GM19240 (cell line): ENCODE measurements around the gene DCPS.
"Not testable (repeated sequence)": the region's sequence is repeated elsewhere in the genome, so short reads cannot be mapped to it uniquely, and the experiment has no call there.

Source experiments
- DNase-seq: peaks from one replicate; pipeline ENCODE4 v3.0.0; 2011; ENCODE audit warnings: low spot score; ENCODE audit not compliant: insufficient read length

DCPS gene

DNA sequence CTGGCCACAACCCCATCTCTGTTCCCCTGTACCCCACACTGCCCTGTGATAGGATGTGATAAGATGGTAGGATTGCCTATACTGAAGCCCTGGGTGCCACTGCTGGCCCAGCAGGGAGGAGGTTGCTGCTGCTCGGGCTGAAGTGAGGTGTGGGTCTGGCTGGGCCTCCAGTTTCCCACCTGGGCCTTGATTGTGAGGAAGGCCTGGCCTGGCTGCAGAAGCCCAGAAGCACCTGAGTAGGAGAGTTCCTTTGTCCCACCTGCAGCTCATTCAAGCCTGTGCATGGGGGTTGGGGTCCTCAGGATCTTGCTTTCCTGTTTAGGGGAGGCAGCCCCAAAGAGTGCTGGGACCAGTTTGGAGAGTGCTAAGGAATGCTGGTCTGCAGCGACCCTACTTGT lies 54.9 kb downstream of the DCPS start:
- DNase-seq = no peak

DNA sequence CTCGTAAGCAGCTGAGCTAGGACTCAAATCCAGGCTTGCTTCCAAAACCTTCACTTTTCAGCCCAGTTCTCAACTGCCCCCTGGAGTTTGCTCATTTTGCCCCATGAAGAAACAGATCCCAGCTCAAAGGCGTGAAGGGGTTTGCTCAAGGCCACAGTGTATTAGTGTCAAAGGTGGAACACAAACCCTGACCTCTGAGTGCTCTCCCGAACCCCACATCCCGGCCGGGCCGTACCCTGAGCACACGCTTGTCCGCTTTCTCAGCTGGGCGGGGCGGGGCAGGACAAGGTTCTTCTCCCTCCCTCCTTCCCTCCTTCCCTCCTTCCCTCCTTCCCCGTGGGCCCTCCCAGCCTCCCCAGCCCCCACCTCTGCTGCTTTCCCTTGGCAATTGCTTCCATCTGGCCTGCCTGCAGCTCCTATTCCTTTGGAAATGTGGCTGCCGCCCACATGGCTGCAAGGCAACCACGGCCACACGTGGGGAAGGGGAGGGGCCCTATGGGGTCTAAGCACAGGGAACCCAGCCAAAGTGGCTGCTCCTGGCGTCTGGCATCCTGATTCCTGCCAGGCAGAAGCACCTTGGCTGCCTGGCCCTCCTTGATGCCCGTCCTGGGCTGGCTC lies 55.7 kb downstream of the DCPS start:
- DNase-seq = no peak

DNA sequence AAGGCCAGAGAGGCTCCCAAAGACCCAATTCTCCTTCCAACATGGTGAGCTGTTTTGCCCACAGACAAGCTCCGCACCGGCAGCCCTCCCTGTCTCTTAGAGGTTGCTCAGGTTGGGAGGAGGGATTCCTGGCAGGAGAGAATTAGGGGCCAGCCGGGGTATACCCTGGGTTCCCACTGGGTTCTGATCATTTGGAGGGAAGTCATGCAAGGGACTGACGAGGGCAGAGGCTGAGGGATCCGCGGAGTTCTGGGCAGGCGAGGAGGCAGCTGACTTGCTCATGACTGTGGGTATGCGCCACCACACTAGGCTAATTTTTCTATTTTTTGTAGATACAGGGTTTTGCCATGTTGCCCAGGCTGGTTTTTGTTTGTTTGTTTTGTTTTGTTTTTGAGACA lies 56.2 kb downstream of the DCPS start:
- DNase-seq = no peak

DNA sequence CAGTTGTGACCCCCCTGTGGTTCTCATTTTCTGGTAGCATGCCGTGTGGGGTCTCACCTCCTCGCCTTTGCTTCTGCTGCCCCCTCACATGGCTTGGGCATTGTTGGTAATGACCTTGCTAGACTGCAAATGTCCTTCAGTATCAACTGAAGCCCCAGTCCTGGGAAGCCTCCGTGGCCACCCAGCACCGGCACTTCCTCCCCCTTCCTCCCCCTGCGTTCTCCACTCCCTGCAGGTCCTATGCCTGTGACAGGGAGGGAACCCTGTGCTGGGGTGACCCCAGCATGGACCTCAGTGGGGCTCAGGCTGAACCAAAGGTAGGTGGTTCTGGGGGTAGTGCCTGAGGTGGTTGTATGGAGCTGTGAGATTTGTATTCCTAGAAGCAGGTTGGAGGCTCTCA lies 57.5 kb downstream of the DCPS start:
- DNase-seq = no peak

DNA sequence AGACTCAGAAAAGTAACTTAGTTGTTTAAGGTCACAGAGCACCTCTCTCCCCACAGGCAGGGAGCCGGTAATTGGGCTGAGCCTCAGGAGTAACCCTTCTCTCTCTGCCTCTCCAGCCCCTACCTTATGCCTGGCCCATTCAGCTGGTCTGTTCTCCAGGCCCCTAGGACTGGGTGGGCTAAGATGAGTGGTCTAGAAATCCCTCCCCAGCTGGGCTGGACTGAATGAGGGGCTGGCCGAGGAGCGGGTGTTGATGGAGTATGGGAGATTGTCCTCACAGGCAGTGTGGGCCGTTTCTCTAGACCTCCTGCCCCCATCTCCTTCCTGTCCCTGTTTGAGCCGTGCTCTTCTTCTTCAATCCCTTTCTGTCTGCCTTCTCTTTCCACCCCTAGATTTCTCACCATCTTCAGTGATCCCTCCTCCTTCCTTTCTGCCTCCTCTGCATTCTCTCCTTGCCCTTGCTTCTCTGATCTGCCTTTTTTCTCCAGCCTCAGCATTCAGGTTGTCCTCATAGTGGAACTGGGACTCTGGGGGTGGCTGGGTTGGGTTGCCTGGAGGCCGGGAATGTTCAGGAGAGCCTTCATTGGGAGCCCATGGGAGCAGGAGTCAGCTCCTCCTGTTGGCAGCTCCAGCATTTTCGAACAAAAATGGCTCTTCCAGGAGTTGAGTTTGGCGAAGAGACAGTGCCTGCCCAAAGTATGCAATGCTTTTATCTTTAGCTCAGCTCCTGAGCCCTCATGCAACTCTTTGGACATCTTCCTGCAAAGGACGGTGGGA lies 59.2 kb downstream of the DCPS start:
- DNase-seq = no peak

DNA sequence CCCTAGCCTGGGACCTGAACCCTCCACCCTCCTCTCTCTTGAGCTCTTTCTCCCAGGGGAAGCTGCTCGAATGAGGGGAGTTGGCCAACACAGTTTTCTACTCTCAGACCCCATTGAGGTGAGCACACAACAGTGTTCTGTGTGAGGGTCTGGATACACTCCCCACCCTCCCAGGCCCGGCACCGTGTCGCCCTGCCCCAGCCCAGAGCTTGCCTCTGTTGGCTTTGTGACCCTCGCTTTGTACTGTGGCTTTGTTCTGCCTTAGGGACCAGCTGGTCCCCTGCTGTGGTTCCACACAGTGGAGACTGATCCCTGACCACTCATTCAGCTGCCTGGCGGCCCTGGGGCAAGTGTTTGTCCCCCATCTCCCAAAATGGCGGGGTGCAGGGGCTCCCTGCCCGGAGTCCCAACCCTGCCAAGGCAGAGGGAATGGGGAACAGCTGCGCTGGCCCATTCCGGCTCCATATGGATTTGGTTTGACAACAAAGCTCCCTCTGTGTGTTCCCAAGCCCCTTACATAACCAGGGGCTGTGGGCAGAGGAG lies 59.9 kb downstream of the DCPS start:
- no peak for DNase-seq

DNA sequence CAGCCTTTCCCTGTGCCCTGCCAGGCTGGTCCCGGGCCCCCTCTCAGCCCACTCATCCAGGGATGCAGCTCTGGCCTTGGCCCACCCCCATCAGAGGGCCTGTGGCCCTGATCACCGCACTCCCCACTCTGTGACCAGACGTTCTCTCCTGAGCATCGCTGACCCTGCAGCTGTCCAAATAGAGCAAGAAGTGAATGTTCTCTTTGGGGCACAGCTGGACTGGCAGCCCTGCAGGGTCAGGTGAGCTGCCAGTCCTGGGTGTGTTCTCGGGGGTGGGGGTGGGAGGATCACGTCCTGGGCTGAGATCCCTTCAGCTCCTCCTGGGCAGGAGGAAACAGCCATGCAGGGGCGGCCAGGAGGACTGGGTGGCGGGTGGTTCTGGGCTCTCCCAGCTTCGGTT lies 60.9 kb downstream of the DCPS start:
- not testable (repeated sequence) for DNase-seq

DNA sequence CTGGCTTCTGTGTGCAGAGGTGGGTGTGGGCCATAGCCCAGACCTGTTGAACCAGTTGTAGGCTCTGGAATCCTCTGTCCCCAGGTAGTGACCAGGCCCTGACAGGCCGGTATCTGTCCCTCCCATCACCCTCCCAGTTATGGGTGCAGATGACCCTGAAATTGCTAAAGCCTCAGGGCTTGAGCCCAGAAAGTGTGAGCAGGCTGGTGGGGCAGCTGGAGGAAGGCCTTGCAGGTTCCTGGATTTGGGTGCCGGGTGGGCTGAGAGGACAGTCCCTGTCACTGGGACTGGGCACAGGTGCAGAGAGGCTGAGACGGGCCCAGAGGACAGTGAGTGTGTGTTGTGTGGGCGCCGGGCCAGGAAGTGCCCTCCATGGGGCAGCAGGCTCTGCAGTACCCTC lies 61.6 kb downstream of the DCPS start:
- DNase-seq = not testable (repeated sequence)

DNA sequence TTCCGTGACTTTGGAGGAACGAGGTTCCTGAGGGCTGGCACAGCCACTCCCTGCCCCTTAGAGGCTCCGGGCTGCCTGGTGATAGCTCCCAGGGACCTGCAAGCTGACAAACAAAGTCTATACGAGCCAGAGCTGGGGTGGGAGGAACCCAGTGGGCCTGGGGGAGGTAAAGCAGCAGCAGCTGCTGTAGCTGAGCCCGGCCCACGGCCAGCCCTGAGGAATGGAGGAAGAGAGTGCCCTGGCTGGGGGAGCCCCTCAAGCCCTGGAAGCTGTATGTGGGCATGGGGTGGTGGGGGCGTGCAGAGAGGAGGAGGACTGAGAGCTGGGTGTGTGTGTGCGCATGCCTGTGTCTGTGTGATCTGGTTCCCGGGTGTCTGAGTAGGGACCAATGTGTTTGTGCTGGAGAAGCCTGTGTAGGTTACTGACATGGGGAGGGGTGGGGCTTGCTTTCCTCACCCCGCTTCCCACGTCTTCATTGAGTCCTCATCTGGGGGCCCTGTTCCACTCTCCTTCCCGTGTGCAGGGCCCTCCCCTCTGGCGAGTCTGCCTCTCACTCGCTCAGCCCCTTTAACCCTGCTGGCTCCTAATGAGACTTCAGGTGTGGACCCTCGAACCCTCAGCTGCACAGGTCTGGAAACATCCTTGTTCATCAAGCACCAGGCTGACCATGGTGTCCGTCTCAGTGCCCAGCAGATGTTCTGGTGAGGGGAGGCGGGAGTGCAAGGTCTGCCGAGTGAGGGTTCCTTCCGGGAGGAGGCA lies 62.4 kb downstream of the DCPS start:
- no peak for DNase-seq

DNA sequence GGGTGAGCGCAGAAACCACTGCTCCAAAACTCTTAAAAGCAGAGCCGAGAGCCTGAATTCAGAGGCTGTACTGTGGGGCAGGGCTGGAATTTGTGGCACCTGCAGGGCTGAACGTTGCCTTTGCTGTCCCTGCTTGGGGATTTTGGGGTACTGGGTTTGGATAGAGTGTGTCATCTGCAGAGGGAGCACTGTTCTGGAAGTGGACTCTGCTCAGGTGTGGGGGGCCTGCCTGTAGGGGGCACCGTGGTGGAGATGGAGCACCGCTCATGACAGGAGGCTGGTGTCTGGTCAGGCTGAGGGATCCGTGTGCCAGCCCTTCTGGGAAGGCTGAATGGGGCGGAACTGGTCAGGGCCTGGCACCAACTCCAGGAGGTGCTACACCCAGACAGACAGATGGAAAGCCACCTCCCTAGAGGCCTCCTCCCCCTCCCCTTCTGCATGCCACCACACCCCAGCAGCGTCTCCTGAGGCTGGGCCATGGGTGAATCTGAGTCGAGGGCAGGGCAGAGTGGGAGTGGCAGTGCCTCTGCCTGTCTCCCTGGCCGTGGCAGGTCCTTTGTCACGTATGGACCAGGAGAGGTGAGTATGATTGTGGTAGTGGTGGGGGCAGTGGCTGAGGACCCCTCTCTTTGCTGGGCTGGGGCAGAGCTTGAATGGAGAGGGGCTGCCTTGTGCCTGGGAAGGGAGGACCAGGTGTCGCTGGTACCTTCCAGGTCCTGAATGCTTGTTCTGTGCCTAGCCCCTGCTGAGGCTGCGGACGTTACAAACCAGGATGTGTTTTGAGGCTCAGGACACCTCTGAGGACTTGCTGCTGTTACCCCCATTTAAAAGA lies 63.2 kb downstream of the DCPS start:
- not testable (repeated sequence) for DNase-seq

DNA sequence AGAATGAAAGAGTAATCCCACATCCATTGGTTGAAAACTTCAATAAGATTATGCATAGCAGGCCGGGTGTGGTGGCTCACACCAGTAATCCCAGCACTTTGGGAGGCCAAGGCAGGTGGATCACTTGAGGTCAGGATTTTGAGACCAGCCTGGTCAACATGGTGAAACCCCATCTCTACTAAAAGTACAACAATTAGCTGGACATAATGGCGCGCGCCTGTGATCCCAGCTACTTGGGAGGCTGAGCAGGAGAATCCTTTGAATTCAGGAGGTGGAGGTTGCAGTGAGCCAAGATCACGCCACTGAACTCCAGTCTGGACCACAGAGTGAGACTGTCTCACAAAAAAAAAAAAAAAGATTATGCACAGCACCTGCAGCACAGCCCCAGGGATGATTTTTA lies 63.9 kb downstream of the DCPS start:
- DNase-seq = not testable (repeated sequence)

DNA sequence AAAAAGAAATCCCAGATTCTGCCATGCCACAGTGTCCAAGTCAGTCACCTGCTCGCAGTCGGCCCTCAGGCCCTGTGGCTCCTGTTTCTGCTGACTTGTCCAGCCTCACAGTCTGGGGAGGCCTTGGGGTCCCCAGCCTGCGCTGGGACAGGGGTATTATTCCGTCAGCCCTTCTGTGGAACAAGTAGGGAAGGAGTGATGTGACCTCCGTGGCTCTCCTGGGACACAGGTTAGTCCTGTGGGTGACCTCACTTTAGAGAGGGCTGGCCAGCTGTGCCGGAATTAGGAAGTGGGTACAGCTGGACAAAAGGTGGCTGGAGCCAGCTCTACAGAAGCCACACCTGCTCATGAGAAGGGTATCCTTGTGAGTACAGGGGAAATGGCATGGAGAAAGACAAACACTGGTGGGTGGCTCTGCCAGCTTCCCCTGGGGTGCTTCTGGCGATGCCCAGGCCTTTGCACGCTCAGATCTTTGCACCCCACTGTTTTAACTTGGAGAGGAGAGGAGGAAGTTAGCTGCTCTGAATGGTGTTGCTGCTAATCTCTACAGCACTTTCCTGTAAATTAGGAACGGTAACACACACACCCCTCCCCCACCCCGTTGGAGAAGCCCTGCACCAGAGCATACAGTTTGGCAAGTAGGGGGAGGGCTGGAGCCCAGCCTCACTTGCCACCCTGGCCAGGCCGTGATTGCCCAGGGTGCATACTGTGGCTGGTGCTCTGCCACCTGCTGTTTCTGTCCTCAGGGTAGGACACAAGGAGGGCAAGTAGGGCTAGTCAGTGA lies 64.7 kb downstream of the DCPS start:
- DNase-seq = not testable (repeated sequence)

DNA sequence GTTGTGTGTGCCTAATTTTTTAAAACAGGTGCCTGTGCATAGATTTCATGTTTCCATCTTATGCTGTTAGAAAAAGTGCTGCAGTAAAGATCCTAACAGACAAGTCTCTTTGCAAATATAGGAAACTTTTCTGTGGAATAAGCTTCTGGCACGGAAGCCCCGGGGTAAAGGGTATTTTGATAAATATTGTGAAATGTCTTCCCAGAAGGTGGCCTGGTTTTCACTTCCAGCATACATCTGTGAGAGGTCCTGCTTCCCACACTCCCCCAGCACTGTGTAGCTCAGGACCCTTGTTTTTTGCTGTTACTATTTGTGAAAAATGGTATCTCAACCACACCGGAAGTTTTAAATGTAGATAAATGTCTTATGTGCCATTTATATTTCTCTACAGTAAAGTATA lies 66.2 kb downstream of the DCPS start:
- DNase-seq = no peak

DNA sequence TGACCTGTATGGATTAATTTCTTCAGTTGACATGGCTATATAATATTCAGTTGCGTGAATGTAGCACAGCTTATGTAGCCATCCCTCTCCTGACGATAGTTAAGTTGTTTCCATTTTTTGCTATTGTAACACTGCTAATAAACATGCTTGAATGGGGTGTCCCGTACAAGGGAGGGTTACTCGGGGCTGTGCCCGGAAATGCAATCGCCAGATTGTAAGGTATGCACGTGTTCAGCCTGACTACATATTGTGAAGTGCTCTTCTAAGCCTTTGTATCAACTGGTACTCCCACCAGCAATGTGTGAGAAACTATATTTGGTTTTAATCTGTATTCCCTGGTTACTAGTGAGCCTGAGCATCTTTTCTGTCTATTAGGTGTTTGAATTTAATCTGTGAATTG lies 67.7 kb downstream of the DCPS start:
- DNase-seq = no peak

DNA sequence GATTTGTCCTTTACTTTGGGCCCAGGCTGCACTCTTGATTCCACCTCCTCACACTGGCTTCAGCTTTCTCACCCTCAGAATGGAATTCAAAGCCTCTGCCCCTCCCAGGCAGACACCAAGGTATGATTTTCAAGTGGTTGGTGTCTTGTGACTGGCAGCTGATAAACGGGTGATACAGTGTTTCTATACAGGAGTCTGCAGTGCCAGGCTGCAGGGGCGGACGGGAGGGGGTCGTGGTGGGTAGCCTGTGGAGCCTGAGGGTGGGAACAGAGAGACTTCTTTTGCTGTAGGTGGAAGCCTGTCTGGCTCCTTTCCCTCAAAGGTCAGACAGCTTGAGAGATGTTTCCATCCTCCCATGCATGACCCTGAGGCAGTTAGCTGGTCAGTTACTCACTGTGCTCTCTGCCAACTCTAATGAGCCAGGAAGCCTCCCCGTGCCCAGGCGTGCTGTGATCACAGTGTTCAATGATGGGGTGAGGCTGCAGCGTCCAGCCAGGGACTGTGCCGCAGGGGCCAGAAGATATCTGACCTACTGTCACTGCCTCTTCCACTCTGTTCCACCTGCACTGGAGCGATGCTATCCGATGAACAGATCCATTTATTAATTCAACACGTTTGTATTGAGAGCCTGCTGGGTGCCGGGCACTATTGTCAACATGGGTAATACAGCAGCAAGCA lies 69.7 kb downstream of the DCPS start:
- DNase-seq = not testable (repeated sequence)

DNA sequence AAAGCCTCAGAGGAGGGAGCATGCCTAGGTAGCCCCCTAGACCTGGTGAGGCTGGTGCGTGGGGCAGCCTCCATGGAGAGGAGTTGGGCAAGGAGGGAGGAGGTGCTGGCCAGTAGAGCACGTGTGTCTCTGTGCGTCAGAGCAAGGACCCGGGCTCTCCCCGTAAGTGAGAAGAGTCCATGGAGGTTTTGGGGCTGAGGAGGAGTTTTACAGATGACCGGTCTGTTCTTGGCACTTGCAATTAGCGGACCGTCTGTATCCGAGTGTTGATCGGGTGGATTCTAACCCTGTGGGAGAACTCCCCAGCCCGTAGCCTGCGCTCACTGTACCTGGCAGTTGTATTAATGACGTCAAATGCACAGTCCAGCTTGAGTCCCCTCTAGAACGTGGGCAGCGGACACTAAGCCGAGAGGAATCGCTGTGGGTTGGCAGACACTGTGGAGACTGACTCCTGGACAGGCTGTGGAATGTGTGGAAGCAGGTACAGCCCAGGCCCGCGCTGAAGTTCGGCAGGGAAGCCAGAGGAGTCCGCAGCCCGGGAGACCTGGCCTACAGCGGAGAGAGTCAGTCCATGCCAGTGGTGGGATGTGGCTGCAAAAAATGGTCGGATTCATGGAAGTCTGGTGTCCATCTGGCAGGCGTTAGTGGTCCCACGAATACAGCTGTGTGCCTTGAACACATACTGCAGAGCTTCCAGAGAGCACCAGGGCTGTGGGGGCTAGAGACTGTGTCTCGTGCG lies 70.9 kb downstream of the DCPS start:
- not testable (repeated sequence) for DNase-seq

DNA sequence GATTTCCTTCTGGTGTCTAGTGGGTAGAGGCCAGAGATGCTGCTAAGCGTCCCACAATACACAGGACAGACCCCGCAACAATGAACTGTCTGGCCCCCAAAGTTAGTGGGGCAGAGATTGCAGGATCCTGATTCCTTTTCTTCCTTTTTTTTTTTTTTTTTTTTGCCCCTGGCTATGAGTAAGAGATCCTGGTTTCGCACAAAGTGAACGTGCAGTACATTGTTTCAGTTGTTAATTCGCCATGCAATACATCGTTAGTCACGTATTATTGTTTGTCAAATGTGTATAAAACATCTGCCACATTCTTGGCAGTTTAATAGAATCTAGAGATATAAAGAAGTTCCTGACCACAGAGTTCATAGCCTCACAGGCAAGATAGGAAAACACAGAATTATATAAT lies 71.9 kb downstream of the DCPS start:
- DNase-seq = no peak

DNA sequence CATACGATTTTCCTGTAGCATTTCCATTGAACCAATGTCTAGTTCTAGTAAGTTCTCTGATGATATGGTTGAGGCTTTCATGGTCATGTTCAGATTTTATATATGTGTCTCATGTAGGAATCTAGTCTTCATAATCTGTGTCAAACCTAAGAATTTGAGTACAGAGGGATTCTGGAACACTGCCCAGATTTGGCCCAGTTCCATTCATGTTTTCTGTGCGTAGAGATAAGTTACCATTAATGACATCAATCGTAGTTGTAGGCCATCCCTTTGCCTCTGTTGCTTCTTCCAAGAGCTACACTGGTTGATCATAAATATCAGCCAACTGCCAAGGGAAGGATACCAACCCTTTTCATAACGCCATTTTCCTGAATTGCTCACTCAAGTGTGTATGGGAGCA lies 74.9 kb downstream of the DCPS start:
- DNase-seq = no peak

DNA sequence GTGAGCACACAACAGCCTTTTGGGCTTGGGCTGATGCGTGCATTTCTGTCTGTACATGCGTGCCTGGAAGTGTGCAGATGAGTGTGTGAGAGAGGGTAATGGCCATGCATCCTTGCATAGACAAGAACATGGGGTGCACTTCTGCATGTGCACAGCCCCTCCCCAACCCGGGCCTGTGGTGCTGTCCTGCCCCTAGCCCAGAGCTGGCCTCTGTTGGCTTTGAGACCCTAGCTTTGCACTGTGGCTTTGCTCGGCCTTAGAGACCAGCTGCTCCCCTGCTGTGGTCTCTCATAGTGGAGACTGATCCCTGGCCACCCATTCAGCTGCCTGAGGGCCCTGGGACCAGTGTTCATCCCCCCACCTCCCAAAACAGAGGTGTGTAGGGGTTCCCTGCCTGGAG lies 77.0 kb downstream of the DCPS start:
- no peak for DNase-seq
